Parathyroid adenoma (tissue), 2 donors: ENCODE measurements around the gene ERVV-1.

Source experiments
- H2AFZ ChIP-seq: fragments of 300-600 bp; sonication (generic); one replicate; pipeline ENCODE4 v1.7.0; 2017; ENCODE audit warnings: antibody characterized with exemption, mild to moderate bottlenecking
- H3K27ac ChIP-seq: fragments of 300-600 bp; sonication (generic); one replicate; pipeline ENCODE4 v1.7.0; 2017
- H3K27me3 ChIP-seq: fragments of 300-600 bp; sonication (generic); one replicate; pipeline ENCODE4 v1.7.0; 2017; ENCODE audit warnings: low read length; ENCODE audit not compliant: control insufficient read depth, insufficient read depth
- H3K36me3 ChIP-seq: fragments of 300-600 bp; sonication (generic); one replicate; pipeline ENCODE4 v1.7.0; 2017; ENCODE audit warnings: low read length; ENCODE audit not compliant: control insufficient read depth, insufficient read depth
- H3K4me1 ChIP-seq: fragments of 300-600 bp; sonication (generic); one replicate; pipeline ENCODE4 v1.7.0; 2017; ENCODE audit warnings: control low read depth
- H3K4me2 ChIP-seq: fragments of 300-600 bp; sonication (generic); one replicate; pipeline ENCODE4 v1.7.0; 2017; ENCODE audit warnings: low read length
- H3K4me3 ChIP-seq: fragments of 300-600 bp; sonication (generic); one replicate; pipeline ENCODE4 v1.7.0; 2017; ENCODE audit warnings: low read depth, low read length
- H3K79me2 ChIP-seq: fragments of 300-600 bp; sonication (generic); one replicate; pipeline ENCODE4 v1.7.0; 2017; ENCODE audit warnings: control low read depth
- H3K9ac ChIP-seq: fragments of 300-600 bp; sonication (generic); one replicate; pipeline ENCODE4 v1.7.0; 2017; ENCODE audit warnings: mild to moderate bottlenecking
- H3K9me3 ChIP-seq: fragments of 300-600 bp; sonication (generic); one replicate; pipeline ENCODE4 v1.7.0; 2017; ENCODE audit warnings: low read length; ENCODE audit not compliant: control insufficient read depth
- CTCF ChIP-seq: fragments of 300-600 bp; sonication (generic); IDR thresholded peaks from one replicate; pipeline ENCODE4 v1.7.0; 2017; ENCODE audit warnings: antibody characterized with exemption, mild to moderate bottlenecking
- donor health status: primary hyperparathyroidism.

The ERVV-1 gene

GRCh38 chr19:52993342-52994178 is 20.2 kb upstream of the ERVV-1 start:
- Histone ChIP-seq H3K27ac (no peak overlapping the region), H3K27me3 (no peaks in the 10 kb centered on the region), H3K36me3 (no peaks in the 10 kb centered on the region), H3K4me3 (peak overlapping the region; percentile 45), H3K79me2 (no peaks in the 10 kb centered on the region), H3K9me3 (no peaks in the 10 kb centered on the region), H3K4me2 (peak overlapping the region; percentile 61), H2AFZ (peak overlapping the region; percentile 42), H3K4me1 (no peaks in the 10 kb centered on the region), H3K9ac (no peak overlapping the region)
- TF ChIP-seq CTCF: no peak

GRCh38 chr19:52995711-52996110 is 18.0 kb upstream of the ERVV-1 start:
- Histone ChIP-seq H3K27me3 (no peaks in the 10 kb centered on the region), H3K4me3 (no peak overlapping the region), H3K9me3 (no peaks in the 10 kb centered on the region), H3K27ac (no peak overlapping the region), H3K9ac (no peak overlapping the region), H2AFZ (no peak overlapping the region), H3K4me1 (no peaks in the 10 kb centered on the region), H3K79me2 (no peaks in the 10 kb centered on the region), H3K4me2 (no peak overlapping the region), H3K36me3 (no peaks in the 10 kb centered on the region)
- no peak for TF ChIP-seq CTCF

GRCh38 chr19:52997975-52998374 is 15.7 kb upstream of the ERVV-1 start:
- no peak overlapping the region for H2AFZ ChIP-seq
- H3K4me1 ChIP-seq: no peaks in the 10 kb centered on the region
- no peak overlapping the region for H3K9ac ChIP-seq
- no peak overlapping the region for H3K27ac ChIP-seq
- no peaks in the 10 kb centered on the region for H3K36me3 ChIP-seq
- no peak overlapping the region for H3K4me2 ChIP-seq
- TF ChIP-seq CTCF: no peak
- no peak overlapping the region for H3K4me3 ChIP-seq
- no peaks in the 10 kb centered on the region for H3K9me3 ChIP-seq
- H3K79me2 ChIP-seq: no peaks in the 10 kb centered on the region
- no peaks in the 10 kb centered on the region for H3K27me3 ChIP-seq

- no peak for TF ChIP-seq CTCF
- no peaks in the 10 kb centered on the region for H3K4me1 ChIP-seq
Measured at GRCh38 chr19:53002479-53002878, 11.2 kb upstream of the ERVV-1 start.

GRCh38 chr19:53004242-53004641 is 9.5 kb upstream of the ERVV-1 start:
- Histone ChIP-seq H3K9ac (no peak overlapping the region), H3K27me3 (no peaks in the 10 kb centered on the region), H3K27ac (no peak overlapping the region), H2AFZ (no peak overlapping the region), H3K9me3 (no peaks in the 10 kb centered on the region), H3K36me3 (no peaks in the 10 kb centered on the region), H3K4me2 (no peak overlapping the region), H3K4me3 (no peak overlapping the region), H3K79me2 (no peaks in the 10 kb centered on the region), H3K4me1 (no peaks in the 10 kb centered on the region)
- no peak for TF ChIP-seq CTCF

More at GRCh38 chr19:53002479-53002878, 11.2 kb upstream of the ERVV-1 start:
- Histone ChIP-seq H3K9me3 (no peaks in the 10 kb centered on the region), H3K27me3 (no peaks in the 10 kb centered on the region), H3K36me3 (no peaks in the 10 kb centered on the region), H3K9ac (no peak overlapping the region), H3K79me2 (no peaks in the 10 kb centered on the region), H3K4me3 (no peak overlapping the region), H3K27ac (no peak overlapping the region), H3K4me2 (no peak overlapping the region), H2AFZ (no peak overlapping the region)
